ENCODE data around the gene CKAP2L. TPM values are rescaled to one million over a fixed set of nuclear protein-coding genes. Genes with fewer than 3 reads are reported as not detected.

The CKAP2L gene
- total and polyA plus RNA-seq, 4 donors = 0.19 to 15.9 (median 0.91) TPM; not detected in 1

DNA sequence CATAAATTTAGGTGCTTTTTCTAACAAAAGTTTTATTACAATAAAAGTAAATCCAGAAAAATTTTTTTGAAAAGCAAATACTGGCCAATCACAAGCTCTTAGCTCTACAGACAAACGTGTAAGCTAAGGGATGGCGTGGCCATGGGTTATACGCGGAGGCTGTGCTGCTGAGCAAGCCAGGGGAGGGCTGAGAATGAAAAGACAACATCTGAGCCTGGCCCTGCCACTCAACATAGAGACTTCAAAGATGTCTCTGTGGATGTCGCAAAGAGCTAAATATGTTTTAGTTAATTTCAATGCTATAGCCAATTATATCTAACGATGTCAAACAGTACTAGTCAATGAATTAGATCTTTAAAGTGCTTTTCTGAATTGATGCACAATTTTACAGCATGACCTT lies 76.9 kb downstream of the CKAP2L start:
- Histone ChIP-seq H3K9me3 (ENCODE audit: control insufficient read depth in 4 of 4, low read length in 3 of 4) (no peaks in the 10 kb centered on the region), H3K9ac (ENCODE audit: low read depth in 1 of 2, low read length in 2 of 2) (no peak overlapping the region), H3K27ac (ENCODE audit: low read depth in 1 of 2, low read length in 2 of 2) (no peak overlapping the region), H3K4me1 (ENCODE audit: control insufficient read depth in 4 of 4, insufficient read depth in 4 of 4, low read length in 3 of 4) (peaks cover 0 to 3% (median 1%) of the 10 kb centered on the region in 4 donors), H3K27me3 (ENCODE audit: control insufficient read depth in 4 of 4, insufficient read depth in 4 of 4, low read length in 3 of 4) (no peaks in the 10 kb centered on the region), H3K36me3 (ENCODE audit: control insufficient read depth in 4 of 4, insufficient read depth in 3 of 4, low read depth in 1 of 4, low read length in 3 of 4) (no peaks in the 10 kb centered on the region), H3K4me3 (ENCODE audit: low read depth in 1 of 3, low read length in 3 of 3) (no peak overlapping the region)
- TF ChIP-seq, protein P1, sequence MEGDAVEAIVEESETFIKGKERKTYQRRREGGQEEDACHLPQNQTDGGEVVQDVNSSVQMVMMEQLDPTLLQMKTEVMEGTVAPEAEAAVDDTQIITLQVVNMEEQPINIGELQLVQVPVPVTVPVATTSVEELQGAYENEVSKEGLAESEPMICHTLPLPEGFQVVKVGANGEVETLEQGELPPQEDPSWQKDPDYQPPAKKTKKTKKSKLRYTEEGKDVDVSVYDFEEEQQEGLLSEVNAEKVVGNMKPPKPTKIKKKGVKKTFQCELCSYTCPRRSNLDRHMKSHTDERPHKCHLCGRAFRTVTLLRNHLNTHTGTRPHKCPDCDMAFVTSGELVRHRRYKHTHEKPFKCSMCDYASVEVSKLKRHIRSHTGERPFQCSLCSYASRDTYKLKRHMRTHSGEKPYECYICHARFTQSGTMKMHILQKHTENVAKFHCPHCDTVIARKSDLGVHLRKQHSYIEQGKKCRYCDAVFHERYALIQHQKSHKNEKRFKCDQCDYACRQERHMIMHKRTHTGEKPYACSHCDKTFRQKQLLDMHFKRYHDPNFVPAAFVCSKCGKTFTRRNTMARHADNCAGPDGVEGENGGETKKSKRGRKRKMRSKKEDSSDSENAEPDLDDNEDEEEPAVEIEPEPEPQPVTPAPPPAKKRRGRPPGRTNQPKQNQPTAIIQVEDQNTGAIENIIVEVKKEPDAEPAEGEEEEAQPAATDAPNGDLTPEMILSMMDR (IDR thresholded peaks at IDR 0.05; ENCODE audit: low read depth, low read length, missing input control) = no peak
- TF ChIP-seq HNF4A (conservative IDR thresholded peaks at IDR 0.05) (no peak), FOXA1 (IDR thresholded peaks at IDR 0.05) (no peak), HNF4G (IDR thresholded peaks at IDR 0.05) (no peak), SP1 (IDR thresholded peaks at IDR 0.05) (no peak), YY1 (IDR thresholded peaks at IDR 0.05) (no peak), FOXA2 (IDR thresholded peaks at IDR 0.05) (no peak), ATF3 (IDR thresholded peaks at IDR 0.05) (no peak), JUND (IDR thresholded peaks at IDR 0.05) (no peak)
- TF ChIP-seq, protein P2, sequence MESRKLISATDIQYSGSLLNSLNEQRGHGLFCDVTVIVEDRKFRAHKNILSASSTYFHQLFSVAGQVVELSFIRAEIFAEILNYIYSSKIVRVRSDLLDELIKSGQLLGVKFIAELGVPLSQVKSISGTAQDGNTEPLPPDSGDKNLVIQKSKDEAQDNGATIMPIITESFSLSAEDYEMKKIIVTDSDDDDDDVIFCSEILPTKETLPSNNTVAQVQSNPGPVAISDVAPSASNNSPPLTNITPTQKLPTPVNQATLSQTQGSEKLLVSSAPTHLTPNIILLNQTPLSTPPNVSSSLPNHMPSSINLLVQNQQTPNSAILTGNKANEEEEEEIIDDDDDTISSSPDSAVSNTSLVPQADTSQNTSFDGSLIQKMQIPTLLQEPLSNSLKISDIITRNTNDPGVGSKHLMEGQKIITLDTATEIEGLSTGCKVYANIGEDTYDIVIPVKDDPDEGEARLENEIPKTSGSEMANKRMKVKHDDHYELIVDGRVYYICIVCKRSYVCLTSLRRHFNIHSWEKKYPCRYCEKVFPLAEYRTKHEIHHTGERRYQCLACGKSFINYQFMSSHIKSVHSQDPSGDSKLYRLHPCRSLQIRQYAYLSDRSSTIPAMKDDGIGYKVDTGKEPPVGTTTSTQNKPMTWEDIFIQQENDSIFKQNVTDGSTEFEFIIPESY (IDR thresholded peaks at IDR 0.05) = no peak
- DNase-seq (ENCODE audit: low spot score) = no peak
- 91% methylated on average over 6 of the region's 6 CpGs for WGBS

Other genes starting within 250 kb of the CKAP2L start
- 10 to 100 TPM; 13.1 to 23.8 TPM for gene POLR1B, start 222.1 kb downstream of the CKAP2L start, total RNA-seq
- 1 to 10 TPM; 6.5 to 8.5 TPM for gene POLR1B, start 222.1 kb downstream of the CKAP2L start, polyA plus RNA-seq
- gene CHCHD5, start 180.0 kb downstream of the CKAP2L start, total RNA-seq = 1 to 10 TPM; 5.0 to 5.8 TPM
- 10 to 100 TPM; 36.6 to 59.9 TPM for gene CHCHD5, start 180.0 kb downstream of the CKAP2L start, polyA plus RNA-seq
- gene SLC20A1, start 118.7 kb downstream of the CKAP2L start, total RNA-seq = 10 to 100 TPM; 23.3 to 56.9 TPM
- 10 to 100 TPM; 15.3 to 16.7 TPM for gene SLC20A1, start 118.7 kb downstream of the CKAP2L start, polyA plus RNA-seq
- gene NT5DC4, start 43.6 kb downstream of the CKAP2L start, total RNA-seq = 1 to 10 TPM in 1 of 2 donors, not detected in 1; 1.2 TPM
- gene NT5DC4, start 43.6 kb downstream of the CKAP2L start, polyA plus RNA-seq = not detected
- under 1 TPM in 1 of 2 donors, not detected in 1; 0.05 TPM for gene IL1A, start 19.9 kb upstream of the CKAP2L start, total RNA-seq
- gene IL1A, start 19.9 kb upstream of the CKAP2L start, polyA plus RNA-seq = not detected
- 1 to 10 TPM; 1.0 to 3.1 TPM for gene IL1B, start 72.2 kb upstream of the CKAP2L start, total RNA-seq
- gene IL1B, start 72.2 kb upstream of the CKAP2L start, polyA plus RNA-seq = under 1 TPM; 0.25 to 0.51 TPM
- gene IL37, start 146.6 kb upstream of the CKAP2L start, total RNA-seq = not detected
- gene IL37, start 146.6 kb upstream of the CKAP2L start, polyA plus RNA-seq = not detected
- gene IL36G, start 213.4 kb upstream of the CKAP2L start, total RNA-seq = not detected
- gene IL36G, start 213.4 kb upstream of the CKAP2L start, polyA plus RNA-seq = not detected
- gene IL36A, start 240.8 kb upstream of the CKAP2L start, total RNA-seq = not detected
- not detected for gene IL36A, start 240.8 kb upstream of the CKAP2L start, polyA plus RNA-seq

Data from liver (tissue), 9 donors.